Suppressor macrophage treated with lipopolysaccharide for 4 hours (primary cell): ENCODE data around the gene VIPR1.
"Not testable (repeated sequence)": the region's sequence is repeated elsewhere in the genome, so short reads cannot be mapped to it uniquely, and the experiment has no call there.

Experiments used
- DNase-seq: peaks from one replicate; pipeline ENCODE4 v3.0.0-alpha.2; 2020

VIPR1 gene

DNA sequence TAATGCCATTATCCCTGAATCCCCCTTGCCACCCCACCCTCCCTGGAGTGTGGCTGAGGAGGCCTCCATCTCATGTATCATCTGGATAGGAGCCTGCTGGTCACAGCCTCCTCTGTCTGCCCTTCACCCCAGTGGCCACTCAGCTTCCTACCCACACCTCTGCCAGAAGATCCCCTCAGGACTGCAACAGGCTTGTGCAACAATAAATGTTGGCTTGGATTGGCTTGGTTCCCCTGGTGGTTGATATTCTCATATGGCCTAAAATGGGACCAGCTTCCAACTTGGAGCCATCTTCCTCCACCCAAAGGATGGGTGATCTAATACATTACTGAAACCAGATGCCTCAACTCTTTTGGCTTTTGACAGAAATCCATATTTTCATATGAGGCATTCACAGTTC is 34.9 kb downstream of the VIPR1 start:
- no peak for DNase-seq

- DNase-seq = peak; percentile 54
Observed at GRCh38 chr3:42539871-42540714, 37.6 kb downstream of the VIPR1 start.

DNA sequence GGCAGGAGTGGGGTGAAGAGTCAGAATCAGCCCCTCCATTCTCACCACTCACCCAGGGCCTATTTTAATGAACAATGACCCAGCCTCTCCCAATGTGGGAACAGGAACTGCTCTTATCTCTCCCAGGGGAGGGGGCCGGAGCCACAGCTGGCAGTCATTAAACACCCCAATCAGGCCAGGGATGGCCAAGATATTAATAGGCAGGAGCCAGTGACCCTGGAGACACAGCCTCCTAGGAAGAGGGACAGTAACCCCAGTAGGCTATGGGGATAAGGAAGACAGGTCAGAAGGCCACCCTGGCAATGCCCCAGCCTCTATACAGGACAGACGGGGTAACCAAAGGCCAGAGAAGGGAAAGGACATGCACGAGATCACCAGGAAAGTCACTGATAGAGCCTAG is 38.6 kb downstream of the VIPR1 start:
- no peak for DNase-seq

DNA sequence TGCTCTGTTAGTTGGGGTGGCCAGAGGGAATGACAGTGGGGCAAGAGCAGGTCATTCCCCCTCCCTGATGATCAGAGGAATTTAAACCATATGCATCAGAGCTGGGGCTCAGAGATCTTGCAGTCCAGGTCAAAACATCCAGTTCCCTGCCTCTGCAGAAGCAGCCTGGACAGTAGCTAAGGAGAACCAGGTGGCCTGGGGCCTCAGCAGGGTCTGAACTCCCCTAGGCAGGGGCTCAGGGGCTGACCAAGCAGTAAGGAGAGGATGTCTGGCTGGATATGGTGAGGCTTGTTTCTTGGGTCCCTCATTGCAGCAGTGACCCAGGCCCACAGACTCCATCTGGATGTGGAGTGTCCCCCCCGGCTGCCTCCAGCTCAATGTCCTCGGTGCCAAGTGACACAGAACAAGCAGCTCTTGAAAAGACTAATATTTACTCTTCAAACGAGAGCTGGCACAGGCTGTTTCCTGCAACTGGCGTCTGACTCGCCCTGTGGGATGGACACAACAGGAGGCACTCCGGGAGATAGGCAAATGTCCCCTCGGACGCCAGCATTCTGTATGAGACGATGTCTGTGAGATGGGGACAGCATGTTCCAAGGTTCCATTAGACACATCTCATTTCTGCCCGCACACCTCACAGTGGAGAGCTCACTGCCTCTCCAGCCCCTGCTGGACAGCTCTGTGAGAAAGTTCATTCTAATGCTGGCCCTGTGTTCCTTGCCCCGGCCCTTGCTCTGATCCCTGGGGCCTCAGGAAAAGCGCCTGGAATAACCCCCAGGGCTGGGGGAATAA is 42.2 kb downstream of the VIPR1 start:
- DNase-seq = no peak

DNA sequence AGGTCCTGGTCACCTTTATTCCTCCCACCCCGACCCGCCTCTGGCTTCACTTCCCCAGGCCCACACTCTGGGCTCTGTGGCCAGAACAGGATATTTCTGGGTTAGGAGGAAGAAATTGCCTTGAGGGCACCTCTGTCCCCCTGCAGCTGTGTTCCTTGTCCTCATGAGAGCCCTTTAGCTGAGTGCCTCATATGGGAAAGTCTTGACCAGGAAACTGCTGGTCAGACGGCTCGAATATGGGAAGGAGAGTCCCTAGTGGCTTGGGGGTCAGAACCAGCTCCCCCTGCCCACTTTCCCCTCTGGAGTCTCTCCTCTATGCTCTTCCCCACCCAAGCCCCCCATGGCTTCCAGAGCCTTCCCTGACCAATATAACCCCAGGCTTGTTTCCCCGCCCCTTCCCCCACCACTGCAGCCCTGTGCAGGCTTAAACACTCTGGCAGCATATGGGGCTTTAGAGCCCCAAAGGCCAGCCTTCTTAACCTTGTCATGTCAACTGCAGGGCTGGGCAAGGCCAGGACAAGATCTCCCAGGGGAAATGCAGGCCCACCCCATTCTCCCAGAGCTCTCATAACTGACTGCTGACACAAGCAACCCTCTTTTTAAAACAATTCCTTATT is 42.9 kb downstream of the VIPR1 start:
- no peak for DNase-seq

GRCh38 chr3:42546691-42547213 is 44.3 kb downstream of the VIPR1 start:
- DNase-seq = no peak

DNA sequence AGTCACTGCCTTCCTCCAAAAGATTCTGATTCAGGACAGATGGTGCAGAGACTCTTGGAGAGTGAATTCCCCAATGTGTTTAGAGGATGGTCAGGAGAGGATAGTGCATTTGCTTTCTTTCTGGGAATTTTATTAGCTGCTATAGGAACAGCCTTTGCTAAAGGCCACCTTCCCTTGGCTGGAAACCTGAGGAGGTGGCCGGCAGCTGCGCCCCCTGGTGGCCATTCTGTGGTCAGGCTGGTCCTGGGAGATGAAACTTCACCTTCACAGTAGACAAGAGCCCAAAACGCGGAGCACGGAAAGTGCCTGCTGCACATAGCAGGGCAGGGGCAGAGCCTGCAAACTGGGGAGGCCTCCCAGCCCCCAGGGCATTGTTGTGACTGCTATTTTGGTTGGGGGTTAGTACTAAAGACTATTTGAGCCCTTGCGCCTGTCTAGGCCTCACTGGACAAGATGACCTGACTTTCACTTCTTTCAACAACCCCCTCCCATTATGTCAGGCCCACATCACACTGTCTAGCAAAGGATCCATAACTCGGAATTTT is 45.0 kb downstream of the VIPR1 start:
- peak; percentile 62 for DNase-seq

DNA sequence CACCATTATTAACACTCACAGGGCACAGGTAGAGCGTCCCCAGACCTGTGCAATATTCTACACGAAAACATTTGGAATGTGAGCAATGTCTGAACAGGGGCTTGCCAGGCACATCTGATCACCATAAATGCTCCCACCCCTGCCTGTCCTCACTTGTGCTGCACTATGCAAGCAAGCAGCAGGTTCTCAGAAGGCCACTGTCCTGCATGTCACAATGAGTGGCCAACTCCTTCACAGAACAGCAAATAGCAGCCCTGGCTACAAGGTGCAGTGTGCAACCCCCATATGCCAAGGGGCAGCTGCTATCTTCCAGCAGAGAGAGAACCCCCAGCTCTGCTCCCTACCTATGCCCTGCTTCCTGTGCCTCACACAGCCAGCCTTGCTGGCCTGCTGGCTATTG is 46.7 kb downstream of the VIPR1 start:
- no peak for DNase-seq

GRCh38 chr3:42550250-42550649 is 47.8 kb downstream of the VIPR1 start:
- no peak for DNase-seq

DNA sequence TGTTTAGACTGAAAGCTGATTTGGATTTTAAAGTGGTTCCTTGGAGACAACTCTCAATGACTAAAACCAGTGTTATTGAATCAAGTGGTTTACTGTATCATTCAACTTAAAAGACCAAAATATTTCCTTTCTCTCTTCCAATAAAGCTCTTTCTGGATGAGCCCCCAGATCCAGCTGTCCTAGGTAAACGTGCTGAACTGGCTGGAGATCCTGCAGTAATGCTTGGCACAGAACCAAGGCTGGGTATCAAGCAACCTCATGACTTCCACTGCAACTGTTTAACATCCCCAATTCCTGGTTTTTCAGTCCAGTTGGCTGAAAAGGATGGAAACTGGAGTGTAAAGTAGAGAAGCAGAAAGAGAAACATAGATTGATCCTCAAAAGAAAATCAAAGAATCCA is 50.4 kb downstream of the VIPR1 start:
- DNase-seq = no peak

DNA sequence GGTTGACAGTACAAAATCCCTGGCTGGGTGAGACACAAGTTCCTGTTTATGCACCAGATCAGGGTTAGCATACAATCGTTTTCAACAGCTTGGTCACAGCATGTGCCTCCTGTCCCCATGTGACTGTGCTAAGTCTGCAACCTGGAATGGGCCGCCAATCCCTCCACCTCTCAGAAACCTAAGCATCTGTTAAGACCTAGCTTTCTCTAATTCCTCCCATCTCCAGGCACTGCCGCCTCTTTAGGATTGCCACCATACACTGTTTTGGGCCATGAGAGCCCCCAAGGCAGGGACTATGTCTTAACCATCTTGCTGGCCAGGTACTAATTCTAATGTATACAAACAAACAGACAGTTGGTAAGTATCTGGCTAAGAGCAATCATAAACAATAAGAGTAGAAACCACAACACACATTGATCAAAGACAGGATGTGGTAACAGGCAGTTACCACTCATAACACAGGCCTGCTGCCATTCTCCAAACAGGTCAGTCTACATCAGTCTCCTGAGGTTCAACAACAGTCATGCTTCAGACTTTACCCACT is 53.7 kb downstream of the VIPR1 start:
- no peak for DNase-seq

DNA sequence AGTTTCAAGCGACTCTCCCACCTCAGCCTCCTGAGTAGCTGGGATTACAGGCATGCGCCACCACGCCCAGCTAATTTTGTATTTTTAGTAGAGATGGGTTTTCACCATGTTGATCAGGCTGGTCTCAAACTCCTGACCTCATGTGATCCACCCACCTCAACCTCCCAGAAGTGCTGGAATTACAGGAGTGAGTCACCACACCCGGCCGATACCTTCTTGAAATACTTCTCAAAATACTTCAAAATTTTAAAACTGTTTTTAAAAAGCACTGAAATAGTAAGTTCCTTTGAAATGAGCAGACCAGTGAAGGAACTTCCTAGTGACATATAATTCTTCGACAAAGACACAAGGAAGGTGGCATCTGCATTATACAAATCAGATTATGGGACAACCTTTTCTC is 54.4 kb downstream of the VIPR1 start:
- DNase-seq = not testable (repeated sequence)

- DNase-seq = no peak
Observed at GRCh38 chr3:42557854-42558253, 55.4 kb downstream of the VIPR1 start.

GRCh38 chr3:42562047-42562907 is 59.8 kb downstream of the VIPR1 start:
- DNase-seq = no peak

- DNase-seq = no peak
Observed at GRCh38 chr3:42569593-42570142, 67.2 kb downstream of the VIPR1 start.

DNA sequence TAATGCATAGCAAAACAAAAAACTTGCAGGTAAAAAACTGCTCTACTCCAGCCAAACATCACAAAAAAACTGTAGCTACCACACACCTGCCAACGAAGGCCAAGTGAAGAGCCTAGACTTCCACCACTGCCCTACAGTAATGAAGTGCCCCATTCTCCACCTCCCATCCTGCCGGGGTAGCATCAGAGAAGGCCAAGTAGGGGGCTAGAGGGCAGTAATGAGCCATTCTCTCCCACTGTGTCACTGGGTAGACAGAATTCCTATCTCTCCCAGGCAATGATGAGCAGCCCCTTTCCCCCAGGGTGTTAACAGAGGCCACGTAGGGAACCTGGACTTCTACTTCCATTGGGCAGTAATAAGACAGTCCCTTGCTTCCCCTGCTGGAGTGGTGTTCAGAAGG is 69.8 kb downstream of the VIPR1 start:
- peak; percentile 32 for DNase-seq

DNA sequence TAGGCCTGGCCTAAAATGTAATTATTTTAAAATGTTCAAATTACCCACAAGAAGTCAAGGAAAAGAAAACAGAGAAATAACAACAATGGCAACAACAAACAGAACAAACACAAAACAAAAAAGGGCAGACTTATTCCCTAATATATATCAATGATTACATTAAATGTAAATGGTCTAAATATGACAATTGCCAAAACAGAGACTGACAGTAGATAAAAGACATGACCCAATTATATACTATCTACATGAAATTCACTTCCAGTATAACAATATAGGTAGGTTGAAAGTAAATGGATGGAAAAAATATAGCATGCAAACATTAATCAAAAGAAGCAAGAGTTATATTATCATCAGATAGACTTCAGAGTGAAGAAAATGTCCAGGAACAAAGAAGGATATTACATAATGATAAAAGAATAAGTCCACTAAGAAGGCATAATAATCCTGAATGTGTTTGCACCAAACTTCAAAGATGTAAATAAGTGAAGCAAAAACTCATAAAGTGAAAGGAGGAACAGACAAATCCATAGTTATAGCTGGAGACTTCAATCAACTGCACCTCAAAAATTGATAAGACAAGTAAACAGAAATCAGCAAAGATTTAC is 72.8 kb downstream of the VIPR1 start:
- DNase-seq = no peak

- no peak for DNase-seq
Observed at GRCh38 chr3:42578054-42578453, 75.6 kb downstream of the VIPR1 start.

GRCh38 chr3:42579346-42579745 is 76.9 kb downstream of the VIPR1 start:
- DNase-seq = not testable (repeated sequence)

DNA sequence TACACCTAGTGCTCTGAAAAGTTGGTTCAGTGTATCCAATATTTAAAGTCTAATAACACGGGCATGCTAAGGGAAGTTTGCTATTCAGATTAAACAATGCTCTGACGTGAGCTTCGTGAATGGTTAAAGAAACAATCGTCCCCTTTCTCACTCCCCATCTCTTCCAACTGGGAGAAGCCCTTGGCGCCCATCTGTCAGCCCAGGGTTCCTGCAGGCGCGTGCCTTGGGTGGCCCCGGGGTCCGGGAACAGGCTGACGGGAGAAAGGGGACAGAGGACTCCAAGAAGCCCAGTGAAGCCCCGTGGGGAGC is 78.9 kb downstream of the VIPR1 start:
- no peak for DNase-seq
